HG03097 (cell line): ENCODE data around the gene SLC29A1.

Experiments
- ATAC-seq: cut with Tn5 transposase; IDR thresholded peaks from one replicate; pipeline ENCODE4 v1.9.1; 2021; ENCODE audit not compliant: unreplicated experiment, low FRiP score

The SLC29A1 gene

DNA sequence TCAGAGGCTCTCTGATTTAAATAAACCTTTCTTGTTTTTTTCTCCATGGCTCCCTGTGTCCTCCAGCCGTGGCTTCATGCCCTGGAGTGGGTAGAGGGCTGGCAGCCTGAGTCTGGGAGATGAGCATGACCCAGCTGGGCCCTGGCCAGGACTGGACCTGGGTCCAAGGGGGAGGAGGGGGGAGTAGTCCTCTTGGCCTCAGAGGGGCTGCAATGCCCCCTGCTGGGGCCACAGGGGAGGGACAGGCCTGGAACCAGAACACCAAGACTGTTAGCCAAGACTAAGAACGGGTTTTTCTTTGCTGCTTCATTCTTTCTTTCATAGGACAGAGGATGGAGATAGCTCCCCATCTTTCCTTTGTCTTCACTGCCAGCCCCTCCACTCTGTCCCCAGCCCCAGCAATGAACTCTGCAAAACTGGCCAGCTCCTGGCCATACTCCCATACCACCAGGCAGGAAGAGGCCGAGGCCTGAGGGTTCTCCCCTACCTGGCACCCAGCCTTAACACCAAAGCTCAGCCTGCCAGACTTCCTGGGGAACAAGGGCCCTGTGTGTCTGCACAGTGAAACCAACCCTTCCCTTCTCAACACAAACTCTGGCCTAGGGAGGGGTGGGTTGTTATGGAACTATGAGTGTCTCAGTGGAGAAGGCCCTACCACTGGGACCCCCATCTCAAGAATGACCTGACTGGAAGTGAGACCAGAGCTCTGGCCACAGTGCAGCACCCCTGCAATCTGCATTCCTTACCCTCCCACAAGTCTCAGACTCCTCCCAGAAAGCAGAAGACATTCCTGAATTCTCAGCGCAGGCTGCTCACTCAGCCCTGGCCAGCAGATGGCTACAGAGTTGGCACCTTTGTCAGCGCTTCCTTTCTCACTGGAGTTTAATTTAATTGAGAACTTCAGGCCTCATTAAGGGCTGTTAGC lies 11.0 kb downstream of the SLC29A1 start:
- no peak for ATAC-seq

DNA sequence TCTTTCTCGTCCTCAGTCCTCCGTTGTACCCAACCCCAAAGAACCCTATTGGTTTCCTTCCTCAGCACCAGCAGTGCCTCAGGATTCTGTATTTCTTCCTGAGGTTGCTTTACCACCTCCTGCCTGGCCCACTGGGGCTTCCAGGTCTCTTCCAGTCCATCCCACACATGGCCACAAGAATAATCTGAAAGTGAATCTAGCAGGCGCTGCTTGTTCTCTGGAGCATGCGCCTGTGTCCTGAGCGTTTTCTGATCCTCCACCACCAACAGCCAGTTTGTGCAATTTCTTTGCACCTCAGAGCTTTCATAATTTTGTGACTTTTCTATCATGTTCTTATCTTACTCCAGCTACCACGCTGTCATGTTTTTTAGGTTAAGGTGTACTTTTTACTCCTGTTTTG lies 11.9 kb downstream of the SLC29A1 start:
- no peak for ATAC-seq

DNA sequence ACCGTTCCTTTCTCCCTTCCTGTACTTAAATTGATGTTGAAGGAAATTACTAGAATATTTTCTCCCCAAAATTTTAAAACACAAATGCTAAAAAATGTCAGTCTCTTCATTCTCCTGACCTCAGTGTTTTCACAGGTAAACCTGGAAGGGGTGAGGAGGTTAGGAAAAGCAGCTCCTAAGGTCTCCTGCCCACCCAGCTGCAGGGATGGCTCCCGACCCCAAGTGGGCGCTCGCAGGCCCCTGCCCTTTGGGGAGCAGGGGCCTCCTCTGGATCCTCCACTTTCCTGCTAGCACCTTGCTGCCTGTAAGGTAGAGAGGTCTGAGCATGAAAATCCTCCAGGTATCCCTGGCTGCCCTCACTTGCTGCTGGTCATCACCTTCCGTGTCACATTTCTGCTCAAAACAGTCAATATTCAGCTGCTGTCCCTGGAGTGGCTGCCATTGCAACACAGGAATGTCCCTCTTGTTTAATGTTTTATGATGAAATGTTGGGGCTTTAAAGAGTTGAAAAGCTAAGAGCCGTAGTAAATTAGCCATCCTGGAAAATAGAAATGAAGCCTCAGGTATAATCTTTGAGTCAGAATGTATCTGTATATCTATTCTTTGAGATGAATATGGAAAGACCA lies 12.6 kb downstream of the SLC29A1 start:
- no peak for ATAC-seq

DNA sequence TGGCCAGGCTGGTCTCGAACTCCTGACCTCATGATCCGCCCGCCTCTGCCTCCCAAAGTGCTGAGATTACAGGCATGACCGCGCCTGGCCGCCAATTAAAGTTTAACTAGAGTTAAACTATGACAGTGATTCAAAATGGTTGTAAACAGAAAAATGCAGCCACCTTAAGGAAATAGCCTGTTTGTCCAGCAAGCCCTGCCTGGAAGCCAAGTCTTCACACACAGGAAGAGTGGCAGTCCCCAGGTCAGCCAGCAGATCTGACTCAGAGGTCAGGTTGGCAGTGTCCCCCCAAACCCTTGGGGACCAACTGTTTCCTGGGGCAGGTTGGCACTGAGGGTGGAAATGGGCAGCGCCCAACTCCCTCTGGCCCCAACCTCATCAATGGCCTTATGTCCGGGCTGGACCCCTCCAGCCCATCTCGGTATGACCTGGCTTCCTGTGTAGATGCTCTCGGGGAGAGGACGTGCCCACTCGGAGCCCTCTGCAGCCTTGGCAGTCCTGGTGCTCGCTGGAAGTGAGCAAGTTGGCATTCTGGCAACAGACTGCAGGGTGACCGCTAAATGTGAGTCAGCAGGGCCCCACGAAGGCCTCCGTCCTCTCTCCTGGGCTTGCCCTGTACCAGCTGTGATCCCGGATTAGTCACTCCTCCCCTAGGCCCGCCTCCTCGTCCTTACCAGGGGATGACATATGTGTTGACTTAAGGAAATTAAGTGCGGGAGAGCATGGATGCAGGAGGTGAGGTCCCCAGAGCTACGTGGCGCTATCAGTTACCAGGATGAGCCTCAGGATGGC lies 13.8 kb downstream of the SLC29A1 start:
- peak; percentile 42 for ATAC-seq

DNA sequence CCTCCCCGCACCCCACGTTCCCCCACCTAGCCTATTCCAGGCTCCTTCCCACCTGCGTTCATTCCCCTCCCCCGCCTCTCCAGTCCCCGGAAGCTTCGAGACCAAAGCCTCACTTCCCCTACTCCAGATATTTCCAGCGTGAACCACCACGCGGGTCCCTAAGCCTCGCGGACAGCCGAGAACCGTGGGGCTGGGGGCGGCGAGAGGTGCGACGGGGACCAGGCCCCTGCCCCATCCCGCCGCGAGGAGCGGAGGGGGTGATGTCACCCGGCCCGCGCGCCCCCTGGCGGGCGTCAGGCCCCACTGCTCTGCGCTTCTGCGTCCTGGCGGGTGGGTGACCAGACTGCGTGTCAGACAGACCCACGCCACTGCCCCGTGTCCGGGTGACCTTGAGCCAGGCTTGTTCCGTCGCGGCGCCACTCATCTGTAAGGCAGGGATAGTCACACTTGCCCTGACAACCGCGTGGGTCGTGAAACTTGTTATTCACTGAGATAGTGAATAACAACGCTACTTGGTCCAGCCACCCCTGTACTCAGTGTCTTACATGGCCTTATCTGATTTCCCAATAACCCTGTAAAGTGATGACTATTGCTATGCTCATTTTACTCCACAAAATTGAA lies 14.5 kb downstream of the SLC29A1 start:
- ATAC-seq: peak; percentile 68

DNA sequence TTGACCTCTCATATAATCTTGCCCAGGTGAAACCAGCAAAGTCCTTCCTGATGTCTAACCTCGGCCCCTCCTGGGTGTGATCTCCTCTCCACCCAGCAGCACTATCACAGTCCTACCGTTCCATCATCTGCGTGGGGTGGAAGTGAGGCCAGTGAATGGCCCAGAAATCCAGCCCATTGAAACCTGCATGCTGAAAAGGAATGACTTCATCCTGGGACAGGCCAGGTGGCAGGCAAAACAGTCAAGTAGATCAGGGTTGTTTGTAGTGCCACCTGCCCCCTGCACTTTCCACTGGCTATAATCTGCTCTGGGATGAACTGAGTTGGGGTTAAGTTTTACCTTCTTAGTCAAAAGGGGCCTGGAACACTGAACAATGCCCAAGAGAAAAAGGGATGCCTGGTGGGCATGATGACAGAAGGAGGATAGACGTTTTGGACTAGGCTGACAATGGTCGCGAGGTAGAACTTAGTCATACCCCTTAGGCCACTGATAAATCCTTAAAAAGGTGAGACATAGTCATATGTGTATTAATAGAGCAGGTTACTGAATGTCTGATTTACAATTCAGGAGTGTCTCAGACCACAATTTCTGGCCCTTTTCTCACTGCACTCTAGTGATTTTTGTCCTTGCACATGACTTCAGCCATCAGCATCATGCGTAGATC lies 15.4 kb downstream of the SLC29A1 start:
- no peak for ATAC-seq

DNA sequence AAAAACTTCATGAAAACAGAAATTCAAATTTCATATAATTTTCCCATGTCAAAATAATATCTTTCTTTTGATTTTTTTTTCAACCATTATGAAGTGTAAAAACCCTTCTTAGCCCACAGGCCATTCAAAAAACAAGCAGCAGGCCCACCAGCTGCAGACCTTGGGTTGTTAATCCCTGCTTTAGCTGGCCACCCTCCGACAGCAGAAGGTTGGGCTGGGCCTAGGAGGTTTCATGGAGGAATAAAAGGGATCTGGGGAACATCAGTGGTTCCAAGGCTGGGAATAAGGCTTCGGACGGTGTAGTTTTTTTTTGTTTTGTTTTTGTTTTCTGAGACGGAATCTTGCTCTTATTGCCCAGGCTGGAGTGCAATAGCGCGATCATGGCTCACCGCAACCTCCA lies 19.9 kb downstream of the SLC29A1 start:
- ATAC-seq: no peak

DNA sequence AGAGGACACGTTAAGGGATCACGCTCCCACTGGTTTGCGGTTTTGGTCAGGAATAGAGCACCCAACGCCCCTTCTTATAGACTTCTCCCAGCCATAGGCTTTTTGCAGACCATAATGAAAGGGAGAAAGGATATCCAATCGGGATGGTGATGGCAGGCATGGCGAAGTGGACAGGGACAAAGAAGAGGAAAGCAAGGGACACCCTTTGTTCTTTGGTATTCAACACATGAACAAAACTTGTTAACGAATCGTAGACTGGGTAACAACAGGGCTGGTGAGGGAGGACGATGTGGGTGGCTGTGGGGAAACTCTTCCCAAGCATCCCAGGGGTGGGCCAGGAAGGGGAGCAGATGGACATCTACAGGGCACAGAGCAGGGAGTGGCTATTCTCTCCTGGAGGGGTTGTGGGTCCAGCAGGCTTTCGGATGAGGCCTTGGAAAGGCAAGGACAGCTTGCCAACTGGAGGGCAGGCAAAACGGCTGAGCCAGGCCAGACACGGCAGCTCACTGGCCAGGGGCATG lies 22.1 kb downstream of the SLC29A1 start:
- ATAC-seq: no peak

DNA sequence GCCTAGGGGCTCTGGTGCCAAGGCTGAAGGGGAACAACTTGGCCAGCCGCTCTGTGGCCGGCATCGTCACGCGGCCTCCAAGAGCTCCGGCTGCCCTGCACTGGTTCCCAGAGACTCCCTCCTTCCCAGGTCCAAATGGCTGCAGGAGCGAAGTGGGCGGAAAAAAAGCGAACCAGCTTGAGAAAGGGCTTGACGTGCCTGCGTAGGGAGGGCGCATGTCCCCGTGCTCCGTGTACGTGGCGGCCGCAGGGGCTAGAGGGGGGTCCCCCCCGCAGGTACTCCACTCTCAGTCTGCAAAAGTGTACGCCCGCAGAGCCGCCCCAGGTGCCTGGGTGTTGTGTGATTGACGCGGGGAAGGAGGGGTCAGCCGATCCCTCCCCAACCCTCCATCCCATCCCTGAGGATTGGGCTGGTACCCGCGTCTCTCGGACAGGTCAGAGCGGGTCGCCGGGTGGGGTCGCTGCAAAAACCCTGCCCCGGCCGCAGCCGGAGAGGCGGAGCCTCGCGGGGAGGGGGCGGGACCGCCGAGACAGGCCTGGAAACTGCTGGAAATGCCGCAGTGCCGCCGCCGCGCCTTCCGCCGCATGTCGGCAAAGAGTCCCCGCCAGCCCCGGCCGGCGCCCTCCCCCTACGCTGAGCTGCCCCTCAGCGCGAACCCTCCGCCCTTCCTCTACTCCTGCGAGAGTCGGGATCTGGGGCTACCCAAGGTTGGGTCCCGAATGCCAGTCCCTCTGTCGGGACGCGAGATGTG lies 22.7 kb downstream of the SLC29A1 start:
- ATAC-seq: peak; percentile 42

DNA sequence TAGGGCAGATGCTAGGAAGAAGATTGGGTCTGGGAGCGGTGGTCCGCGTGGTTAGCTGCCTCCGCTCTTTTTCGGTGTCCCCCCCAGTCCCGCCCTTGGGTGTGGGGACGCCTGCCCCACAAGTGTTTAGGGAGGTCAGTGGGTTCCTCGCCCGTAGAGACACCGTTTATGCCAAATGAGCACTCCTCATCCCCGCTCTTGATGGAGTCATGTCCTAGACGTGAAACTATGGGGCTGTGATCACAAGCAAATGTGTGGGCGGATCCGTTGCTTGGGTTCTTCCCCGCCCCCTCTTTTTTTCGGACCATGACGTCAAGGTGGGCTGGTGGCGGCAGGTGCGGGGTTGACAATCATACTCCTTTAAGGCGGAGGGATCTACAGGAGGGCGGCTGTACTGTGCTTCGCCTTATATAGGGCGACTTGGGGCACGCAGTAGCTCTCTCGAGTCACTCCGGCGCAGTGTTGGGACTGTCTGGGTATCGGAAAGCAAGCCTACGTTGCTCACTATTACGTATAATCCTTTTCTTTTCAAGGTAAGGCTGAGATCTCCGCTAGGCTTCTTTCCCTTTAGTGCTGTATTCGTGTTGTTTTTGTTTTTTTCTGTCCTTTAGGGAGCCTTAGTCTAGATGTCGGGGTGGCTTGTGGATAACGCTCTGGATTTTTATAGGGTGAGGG lies 23.4 kb downstream of the SLC29A1 start, which contains the start of gene HSP90AB1:
TSS of gene HSP90AB1 (plus strand) at position 439 of the 675 bp plus-strand sequence. CDS start 1,529 bp downstream, outside the sequence.
- ATAC-seq: peak; percentile 72

DNA sequence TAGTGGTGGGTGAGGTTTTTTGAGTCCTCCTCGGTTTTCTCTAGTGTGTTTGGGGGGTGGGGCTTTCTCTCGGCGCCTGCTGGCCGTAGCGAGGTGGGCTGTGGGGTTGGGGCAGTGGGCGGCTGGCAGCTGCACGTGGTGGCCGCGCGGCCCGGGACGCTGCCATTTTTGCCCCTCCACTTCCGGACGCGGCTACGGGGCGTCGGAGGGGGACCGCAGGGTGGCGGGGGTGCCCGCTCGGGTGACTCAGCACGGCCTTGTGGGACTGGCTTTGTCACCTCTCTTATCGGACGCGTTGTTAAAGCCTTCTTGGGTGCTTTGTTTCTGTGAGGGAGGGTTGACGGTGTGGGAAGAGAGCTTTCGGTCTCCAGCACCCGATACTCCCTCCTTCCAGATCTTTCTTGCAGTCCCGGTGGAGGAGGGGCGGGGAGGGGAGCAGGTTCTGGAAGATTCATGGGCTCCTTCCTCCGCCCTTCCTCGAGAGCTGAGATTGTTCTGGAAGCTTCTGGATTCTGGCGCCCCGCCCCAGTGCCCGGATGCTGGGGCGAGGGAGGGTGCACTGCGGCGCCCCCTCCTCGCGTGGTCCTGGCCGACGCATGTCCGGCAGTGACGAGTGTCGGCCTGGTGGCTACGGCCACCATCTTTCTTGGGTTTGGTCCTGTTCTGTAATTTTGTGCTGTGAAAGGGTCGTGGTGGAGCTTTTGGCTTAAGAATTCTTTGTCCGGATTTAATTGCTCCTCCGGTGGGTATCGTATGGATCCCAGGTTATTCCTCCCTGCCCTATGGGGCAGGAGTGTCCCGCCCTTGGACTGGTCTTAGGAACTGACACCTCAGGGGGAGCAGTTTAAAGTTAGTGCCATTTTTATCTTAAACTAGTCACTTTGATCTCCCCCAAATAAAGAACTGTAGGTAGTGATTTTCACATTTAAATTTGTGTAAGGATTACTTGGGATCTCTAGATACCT lies 24.2 kb downstream of the SLC29A1 start:
- ATAC-seq: peak; percentile 16

DNA sequence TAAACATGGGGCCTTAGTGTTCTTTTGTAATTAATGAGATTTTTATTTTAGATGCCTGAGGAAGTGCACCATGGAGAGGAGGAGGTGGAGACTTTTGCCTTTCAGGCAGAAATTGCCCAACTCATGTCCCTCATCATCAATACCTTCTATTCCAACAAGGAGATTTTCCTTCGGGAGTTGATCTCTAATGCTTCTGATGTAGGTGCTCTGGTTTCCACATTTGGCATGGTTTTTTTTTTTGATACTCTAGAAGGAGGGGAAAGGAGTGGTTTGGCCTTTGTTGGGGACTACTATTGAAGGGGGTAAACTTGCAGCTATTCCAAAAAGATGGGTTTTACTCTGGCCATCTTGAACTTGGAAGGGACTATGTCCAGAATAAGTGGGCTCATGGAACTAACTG lies 25.2 kb downstream of the SLC29A1 start:
- ATAC-seq: no peak

DNA sequence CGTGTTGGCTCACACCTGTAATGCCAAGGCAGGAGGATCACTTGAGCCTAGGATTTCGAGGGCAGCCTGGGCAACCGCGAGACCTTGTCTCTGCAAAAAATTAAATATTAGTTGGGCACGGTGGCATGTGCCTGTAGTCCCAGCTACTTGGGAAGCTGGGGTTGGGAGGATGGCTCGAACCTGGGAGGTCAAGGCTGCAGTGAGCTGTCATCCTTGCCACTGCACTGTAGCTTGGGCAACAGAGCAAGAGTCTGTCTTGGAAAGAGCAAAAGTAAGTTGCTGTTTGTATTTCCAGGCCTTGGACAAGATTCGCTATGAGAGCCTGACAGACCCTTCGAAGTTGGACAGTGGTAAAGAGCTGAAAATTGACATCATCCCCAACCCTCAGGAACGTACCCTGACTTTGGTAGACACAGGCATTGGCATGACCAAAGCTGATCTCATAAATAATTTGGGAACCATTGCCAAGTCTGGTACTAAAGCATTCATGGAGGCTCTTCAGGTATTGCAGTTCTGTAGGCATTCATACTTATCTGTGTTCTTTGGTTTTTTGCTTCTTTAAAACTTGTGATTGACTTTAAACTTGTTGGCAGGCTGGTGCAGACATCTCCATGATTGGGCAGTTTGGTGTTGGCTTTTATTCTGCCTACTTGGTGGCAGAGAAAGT lies 25.8 kb downstream of the SLC29A1 start:
- ATAC-seq: no peak

DNA sequence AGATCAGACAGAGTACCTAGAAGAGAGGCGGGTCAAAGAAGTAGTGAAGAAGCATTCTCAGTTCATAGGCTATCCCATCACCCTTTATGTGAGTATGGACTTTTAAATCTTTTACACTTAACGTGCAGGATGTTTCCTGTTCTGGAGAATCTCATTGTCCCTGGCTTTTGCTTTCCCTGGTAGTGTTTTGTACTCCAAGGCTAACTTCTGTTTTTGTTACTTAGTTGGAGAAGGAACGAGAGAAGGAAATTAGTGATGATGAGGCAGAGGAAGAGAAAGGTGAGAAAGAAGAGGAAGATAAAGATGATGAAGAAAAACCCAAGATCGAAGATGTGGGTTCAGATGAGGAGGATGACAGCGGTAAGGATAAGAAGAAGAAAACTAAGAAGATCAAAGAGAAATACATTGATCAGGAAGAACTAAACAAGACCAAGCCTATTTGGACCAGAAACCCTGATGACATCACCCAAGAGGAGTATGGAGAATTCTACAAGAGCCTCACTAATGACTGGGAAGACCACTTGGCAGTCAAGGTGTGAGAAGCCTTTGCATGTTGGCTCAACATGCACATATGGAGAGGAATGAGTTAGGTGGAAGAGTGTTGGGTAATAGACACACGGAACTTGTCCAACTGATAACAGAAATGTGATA lies 26.8 kb downstream of the SLC29A1 start:
- no peak for ATAC-seq

DNA sequence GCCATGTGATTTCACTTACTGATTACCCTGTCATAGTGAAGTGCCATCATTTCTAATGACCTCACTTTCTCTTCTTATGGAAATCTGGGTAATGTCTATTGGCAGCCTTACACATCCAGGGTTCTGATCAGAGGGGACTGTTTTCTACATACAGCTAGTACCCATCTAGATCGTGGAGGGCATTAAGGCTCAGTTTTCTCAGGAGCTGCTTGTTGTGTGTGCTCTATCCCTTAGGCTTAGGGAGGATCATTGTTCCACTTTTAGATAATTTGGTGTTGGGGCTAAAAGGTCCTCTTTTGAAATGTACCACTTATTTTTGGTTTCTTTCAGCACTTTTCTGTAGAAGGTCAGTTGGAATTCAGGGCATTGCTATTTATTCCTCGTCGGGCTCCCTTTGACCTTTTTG lies 27.3 kb downstream of the SLC29A1 start:
- no peak for ATAC-seq
